Cardiac fibroblast (primary cell): Measurements from ENCODE around the gene NGLY1.
A peak's percentile ranks its signal among the peaks of the same experiment; 100 is the strongest.

Source experiments
- DNase-seq, 2 donors: peaks; one replicate each; pipeline versions ENCODE4 v3.0.0 to v3.0.0-alpha.2; 2010; ENCODE audit warnings: low read depth in 2 of 2
- H3K4me3 ChIP-seq, 2 donors: replicated peaks in 1 of 2; 1 replicate in 1 of 2; 2 replicates in 1 of 2; pipeline ENCODE4 v1.5.1; 2011; ENCODE audit warnings: low read depth in 2 of 2, low read length in 2 of 2, mild to moderate bottlenecking in 2 of 2, moderate library complexity in 1 of 2
- CTCF ChIP-seq: IDR thresholded peaks from one replicate; pipeline ENCODE4 v1.5.1; 2011; ENCODE audit warnings: low read depth, mild to moderate bottlenecking, low read length, inconsistent platforms

Gene NGLY1

GRCh38 chr3:25782938-25783660 is at the start of gene NGLY1:
TSS of gene NGLY1 (minus strand) at chr3:25783443. CDS start at chr3:25783390, 53 bp downstream.
- no peak for TF ChIP-seq CTCF
- peak within 1 kb of the TSS; percentile 78 to 89 for H3K4me3 ChIP-seq
- DNase-seq: peak; percentile 72 to 89

GRCh38 chr3:25831578-25831977 is 48.3 kb upstream of the NGLY1 start:
- no peak overlapping the region for H3K4me3 ChIP-seq
- TF ChIP-seq CTCF: peak; percentile 43
- peak; percentile 55 for DNase-seq

DNA sequence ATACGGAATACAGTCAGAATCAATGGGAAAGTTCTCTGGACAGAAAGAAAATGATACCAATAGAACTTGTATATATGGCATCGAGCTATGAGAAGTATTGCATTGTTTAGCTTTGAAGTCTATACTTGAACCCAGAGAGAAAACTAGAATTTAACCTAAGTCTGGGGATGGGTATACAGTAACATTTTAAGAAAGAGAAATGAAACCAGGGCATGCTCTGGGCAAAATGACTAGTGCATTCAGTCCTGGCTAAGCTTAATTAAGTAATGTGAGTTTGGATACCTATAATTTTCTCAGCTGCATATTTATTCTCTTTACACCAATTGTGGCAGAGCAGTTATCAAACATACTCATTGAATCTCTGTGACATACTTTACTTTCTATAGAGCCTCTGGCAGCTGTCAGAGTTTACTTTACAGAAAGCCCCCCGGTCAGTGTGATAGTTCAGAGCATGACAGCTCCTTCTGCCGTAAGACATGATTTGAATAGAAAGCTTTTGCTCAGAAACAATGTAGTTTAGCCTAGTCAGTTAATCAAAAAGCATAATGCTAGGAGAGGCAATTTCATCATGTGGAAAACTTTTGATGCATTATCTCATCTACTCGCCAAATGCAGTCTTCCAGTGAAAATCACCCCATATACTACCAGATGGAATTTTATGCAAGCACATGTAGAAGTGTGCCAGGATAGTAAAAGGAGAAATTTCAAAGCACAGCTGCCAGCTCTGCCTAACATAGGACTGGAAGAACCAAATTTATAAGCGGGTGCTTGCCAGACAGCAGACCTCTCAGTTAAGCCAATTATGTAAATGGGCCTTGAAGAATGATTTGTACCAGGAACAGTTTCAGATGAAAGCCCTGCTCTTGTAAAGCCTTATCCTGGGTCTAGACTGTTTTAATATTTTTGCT is 47.4 kb upstream of the NGLY1 start:
- H3K4me3 ChIP-seq: no peak overlapping the region
- DNase-seq: no peak
- no peak for TF ChIP-seq CTCF

GRCh38 chr3:25826510-25826909 is 43.3 kb upstream of the NGLY1 start:
- DNase-seq: no peak
- H3K4me3 ChIP-seq: no peak overlapping the region
- TF ChIP-seq CTCF: no peak

GRCh38 chr3:25823314-25823713 is 40.1 kb upstream of the NGLY1 start:
- no peak for TF ChIP-seq CTCF
- no peak for DNase-seq
- no peak overlapping the region for H3K4me3 ChIP-seq

DNA sequence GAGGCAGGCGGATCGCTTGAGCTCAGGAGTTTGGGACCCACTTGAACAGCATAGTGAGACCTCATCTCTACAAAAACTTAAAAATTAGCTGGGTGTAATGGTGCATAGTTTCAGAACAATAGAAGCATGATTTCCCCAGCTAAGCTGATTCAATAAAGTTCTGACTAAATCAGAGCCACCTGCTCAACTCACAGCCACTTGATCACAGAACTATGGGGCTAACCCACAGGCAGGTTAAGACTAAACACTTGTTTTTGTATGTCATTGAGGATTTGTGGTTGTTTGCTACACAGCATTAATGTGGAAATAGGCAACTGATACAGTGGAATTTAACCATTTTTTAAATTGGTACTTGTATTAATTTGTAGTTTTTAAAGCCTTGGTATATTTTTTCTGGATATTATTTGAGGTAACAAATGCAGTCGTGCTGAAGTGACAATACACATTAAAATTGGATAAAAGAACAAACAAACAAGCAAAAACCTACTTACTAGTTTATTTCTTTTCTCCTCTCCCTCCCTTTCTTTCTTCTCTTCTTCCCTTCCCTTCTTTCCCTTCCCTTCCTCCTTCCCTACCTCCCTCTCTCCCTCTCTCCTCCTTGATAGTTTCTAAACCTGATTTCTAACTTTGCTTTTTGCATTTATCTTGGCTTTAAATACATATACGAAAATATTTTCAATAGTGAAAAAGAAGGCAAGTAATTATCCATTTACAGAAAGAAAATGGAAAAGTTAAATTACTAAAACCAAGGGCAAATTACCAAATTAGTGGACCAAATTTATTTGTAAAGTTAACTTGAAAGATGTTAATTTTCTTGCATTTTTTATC is 38.7 kb upstream of the NGLY1 start:
- no peak for TF ChIP-seq CTCF
- H3K4me3 ChIP-seq: no peak overlapping the region
- no peak for DNase-seq
